HG02571 (cell line): ENCODE data around the gene ADCY4.

Experiments
- ATAC-seq: cut with Tn5 transposase; IDR thresholded peaks from one replicate; pipeline ENCODE4 v1.9.1; 2021; ENCODE audit warnings: mild to moderate bottlenecking, moderate library complexity; ENCODE audit not compliant: unreplicated experiment

Gene ADCY4

GRCh38 chr14:24279301-24280186 lies 55.3 kb downstream of the ADCY4 start:
- ATAC-seq = peak; percentile 68

DNA sequence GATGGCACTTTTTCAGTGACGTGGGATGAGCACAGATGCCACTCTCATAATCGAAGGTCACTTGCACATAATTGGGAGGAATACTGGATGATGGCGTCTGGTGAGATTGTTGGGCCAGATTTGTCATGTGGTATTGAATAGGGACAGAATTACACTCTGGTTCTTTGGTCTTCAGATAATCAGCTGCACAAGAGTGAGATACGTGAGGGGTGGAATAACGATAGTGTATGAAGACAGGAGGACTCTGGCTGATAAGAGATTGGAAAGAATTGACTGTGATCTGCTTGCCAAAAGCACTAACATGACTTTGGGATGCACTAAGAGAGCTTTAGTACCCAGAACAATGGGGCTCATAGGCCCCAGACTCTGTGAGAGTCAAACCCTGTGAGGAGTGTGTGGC lies 56.4 kb downstream of the ADCY4 start:
- no peak for ATAC-seq

DNA sequence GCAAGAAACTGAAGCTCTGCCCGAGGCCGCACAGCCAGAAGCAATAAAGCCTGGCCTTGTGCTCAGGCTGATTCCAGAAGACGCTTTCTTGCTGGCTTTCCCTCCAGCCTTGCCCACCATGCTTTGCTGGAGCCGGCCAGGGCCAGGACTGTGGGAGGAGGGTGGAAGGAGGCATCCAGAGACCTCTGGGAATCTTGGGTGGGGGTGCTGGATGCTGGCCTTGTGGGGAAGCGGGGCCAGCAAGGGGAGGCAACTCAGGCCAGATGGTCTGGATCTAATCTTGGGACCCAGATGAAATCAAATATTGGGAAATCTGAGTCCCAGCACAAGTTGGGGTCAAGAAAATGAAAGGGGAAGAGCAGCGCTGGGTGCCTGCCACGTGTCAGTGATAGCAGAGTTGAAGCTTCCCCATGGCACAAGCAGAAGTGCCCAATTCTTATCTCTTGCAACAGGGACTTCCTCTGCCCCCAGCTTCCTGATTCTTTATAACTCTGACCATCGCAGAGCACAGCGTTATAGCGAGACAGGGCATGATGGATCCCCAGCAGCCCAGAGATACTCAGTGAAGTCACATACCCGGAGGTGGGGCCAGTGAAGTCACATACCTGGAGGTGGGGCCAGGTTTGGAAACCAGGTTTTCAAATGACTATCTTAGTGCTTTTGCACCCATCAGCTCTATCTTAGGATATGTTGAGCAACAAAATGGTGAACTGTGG lies 57.1 kb downstream of the ADCY4 start:
- no peak for ATAC-seq

DNA sequence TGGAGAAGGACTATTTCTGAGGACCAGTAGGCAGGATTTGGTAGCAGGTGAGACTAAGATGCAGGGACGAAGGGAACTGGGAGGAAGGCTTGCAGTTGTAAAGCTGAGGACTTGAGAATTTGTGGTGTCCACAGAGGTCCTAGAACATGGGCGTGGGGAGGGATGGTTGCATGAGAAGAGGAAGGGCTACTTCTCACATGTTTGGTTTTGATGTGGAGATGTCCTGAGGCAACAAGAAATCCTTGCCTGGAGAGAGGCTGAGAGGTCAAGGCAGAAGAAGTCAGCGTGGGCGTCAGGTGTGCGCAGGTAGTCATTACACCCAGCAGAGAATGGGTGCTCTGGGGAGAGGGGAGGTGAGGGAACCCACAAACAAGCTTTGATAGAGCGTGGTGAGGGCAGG lies 57.8 kb downstream of the ADCY4 start:
- no peak for ATAC-seq

GRCh38 chr14:24274101-24274543 lies 60.7 kb downstream of the ADCY4 start:
- ATAC-seq = peak; percentile 37

GRCh38 chr14:24273422-24273998 lies 61.4 kb downstream of the ADCY4 start:
- no peak for ATAC-seq

- no peak for ATAC-seq
Observed at GRCh38 chr14:24272467-24272866, 62.4 kb downstream of the ADCY4 start.

DNA sequence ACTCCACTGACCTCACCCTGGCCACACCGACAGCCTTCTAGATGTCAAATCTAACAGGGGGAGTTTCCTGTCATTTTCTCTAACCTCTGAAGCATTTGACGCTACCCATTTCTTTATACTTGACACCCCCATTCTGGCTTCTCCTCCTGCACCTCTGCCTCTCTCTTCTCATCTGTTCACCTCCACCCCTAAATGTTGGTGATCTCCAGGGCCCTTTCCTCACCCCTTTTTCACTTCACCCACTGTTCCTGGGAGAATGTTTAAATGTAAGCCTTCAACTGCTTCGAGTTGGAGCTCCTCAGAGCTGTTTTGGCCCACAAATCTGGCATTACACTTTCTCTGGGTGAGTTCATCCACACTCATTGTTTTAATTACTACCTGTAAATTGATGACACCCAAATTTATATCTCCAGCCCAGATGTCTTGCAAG lies 63.0 kb downstream of the ADCY4 start:
- no peak for ATAC-seq

DNA sequence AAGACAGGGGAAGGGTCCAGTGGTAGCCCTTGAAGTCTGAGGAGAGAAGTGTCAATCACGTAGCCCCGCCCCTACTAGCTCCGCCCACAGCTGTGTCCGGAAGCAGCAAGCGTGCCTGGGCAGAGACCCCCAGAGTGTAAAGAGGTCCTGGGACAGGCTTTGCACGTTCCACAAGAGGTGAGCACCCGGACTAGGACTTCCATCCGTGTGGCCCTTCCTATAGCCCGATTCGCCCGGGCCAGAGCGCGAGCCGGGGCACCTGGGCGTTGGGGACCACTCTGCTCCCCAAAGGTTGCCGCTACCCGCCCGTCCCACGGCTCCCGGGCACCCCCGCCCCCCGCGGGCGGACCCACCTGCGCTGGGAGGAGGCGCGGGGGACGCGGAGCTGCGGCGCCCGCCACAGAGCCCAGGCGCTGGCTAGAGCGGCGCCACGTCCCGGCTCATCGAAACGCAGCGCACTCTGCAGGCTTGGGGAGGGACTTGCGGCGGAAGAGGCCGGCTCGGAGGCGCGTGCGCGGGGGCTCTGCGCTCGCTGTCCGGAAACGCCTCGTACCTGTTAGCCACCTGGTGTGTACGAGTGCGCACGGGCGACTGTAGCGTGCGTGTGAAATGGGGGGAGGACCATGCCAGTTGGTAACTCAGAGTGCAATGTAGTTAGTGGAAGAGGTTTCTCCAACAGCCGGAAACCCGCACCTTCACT lies 63.6 kb downstream of the ADCY4 start, which contains the start of gene RABGGTA:
RABGGTA (minus strand) TSS at position 464 of the 700 bp plus-strand sequence. CDS start 482 bp downstream, outside the sequence.
- ATAC-seq = peak; percentile 84

- ATAC-seq = no peak
Observed at GRCh38 chr14:24270537-24271133, 64.2 kb downstream of the ADCY4 start.

GRCh38 chr14:24269910-24270536 lies 64.8 kb downstream of the ADCY4 start:
- ATAC-seq = no peak

- no peak for ATAC-seq
Observed at GRCh38 chr14:24269368-24269767, 65.5 kb downstream of the ADCY4 start.
